Body of pancreas (tissue), 4 donors: ENCODE data around the gene GRK1. TPM values are rescaled to one million over a fixed set of nuclear protein-coding genes. Genes with fewer than 3 reads are reported as not detected.

ENCODE experiments used
- ATAC-seq: fragments of 150-250 bp; one replicate; pipeline ENCODE4 v1.9.1; 2016
- DNase-seq, 4 donors: peaks; one replicate each; pipeline ENCODE4 v3.0.0-alpha.2; 2019
- H3K27ac ChIP-seq, 4 donors: fragments of 200-600 bp; sonication (generic); 1 replicate in 3 of 4; 2 replicates in 1 of 4; pipeline versions ENCODE4 v1.5.1 to v1.6.1; 2016 to 2019; ENCODE audit warnings: mild to moderate bottlenecking in 1 of 4, mixed read lengths in 1 of 4, moderate library complexity in 1 of 4
- H3K27me3 ChIP-seq, 2 donors: fragments of 200-600 bp; sonication (generic); one replicate each; pipeline ENCODE4 v1.6.0; 2016; ENCODE audit warnings: mild to moderate bottlenecking in 1 of 2
- H3K36me3 ChIP-seq, 2 donors: fragments of 200-600 bp; sonication (generic); replicated peaks in 1 of 2; 2 replicates each; pipeline ENCODE4 v1.5.1; 2016; ENCODE audit warnings: low read depth in 2 of 2; ENCODE audit not compliant: insufficient read depth in 1 of 2
- H3K4me1 ChIP-seq: fragments of 200-600 bp; sonication (generic); one replicate; pipeline ENCODE4 v1.6.0; 2016
- H3K4me3 ChIP-seq, 2 donors: fragments of 200-600 bp; sonication (generic); 1 replicate in 1 of 2; 2 replicates in 1 of 2; pipeline ENCODE4 v1.5.1; 2016 to 2019
- H3K9me3 ChIP-seq, 3 donors: fragments of 200-600 bp; sonication (generic); 1 replicate in 2 of 3; 2 replicates in 1 of 3; pipeline ENCODE4 v1.5.1; 2016
- CTCF ChIP-seq, 7 experiments: fragments of 450-650 bp in 4 of 7; fragments of 200-600 bp in 3 of 7; sonication (generic) in 3 of 7; IDR thresholded peaks; one replicate each; pipeline ENCODE4 v1.5.1; 2016 to 2019; ENCODE audit warnings: antibody characterized with exemption in 7 of 7
- POLR2A ChIP-seq, 3 donors: fragments of 450-650 bp; IDR thresholded peaks; one replicate each; pipeline ENCODE4 v1.6.1; 2016; ENCODE audit warnings: antibody characterized with exemption in 3 of 3, mild to moderate bottlenecking in 2 of 3
- WGBS, 2 donors: methylation state at CpG; one replicate each; pipeline ENCODE4 v1.1.5; 2017; 5-methylcytosine and 5-hydroxymethylcytosine counted together
- intact Hi-C: fragments of 100-400 bp; cut with DNase I; formaldehyde crosslinking; loops from one replicate; pipeline ENCODE4 v1.15.1; 2023
- total RNA-seq, 2 donors: library from RNA; depleted of rRNA; stranded (reverse); fragments of >200 nt; gene quantifications; one replicate each; pipeline ENCODE4 v1.1.0, GENCODE V29; 2016

Gene GRK1
- total RNA-seq, 2 donors from 2014 or later = not detected

GRCh38 chr13:113629866-113630265 is 37.2 kb upstream of the GRK1 start:
- 85 to 93% methylated on average over 17 of the region's 17 CpGs for WGBS, 2 donors
- Histone ChIP-seq H3K4me3 (no peak overlapping the region), H3K4me1 (no peaks in the 10 kb centered on the region), H3K27me3 (no peaks in the 10 kb centered on the region), H3K27ac (no peak overlapping the region), H3K9me3 (no peaks in the 10 kb centered on the region), H3K36me3 (peaks cover 0 to 11% of the 10 kb centered on the region in 2 donors)
- DNase-seq (no peak), ATAC-seq (no peak)
- TF ChIP-seq CTCF (IDR thresholded peaks at IDR 0.05) (no peak), POLR2A (IDR thresholded peaks at IDR 0.05) (no peak)
- intact Hi-C loops = no loop called here

DNA sequence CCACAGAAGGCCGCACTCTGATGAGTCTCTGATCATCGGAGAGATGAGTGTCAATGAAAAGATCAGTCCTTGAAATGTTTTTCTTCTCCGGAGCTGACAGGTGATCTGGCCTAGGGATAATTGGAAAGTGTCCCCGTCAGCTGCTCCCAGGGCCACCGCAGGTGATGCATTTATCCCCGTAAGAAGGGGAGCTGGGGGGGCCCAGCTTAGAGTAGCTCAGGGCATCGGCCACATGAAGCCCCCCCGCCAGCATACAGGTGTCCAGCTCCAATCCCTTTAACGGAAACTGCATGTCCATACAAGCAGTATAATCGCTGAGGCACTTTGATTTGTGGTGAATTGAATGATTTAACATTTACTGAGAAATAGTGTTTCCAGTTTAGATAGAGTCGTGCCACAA is 36.7 kb upstream of the GRK1 start:
- no peak for ATAC-seq
- WGBS, 2 donors = 90 to 93% methylated on average over 11 of the region's 11 CpGs
- no peak for TF ChIP-seq CTCF (IDR thresholded peaks at IDR 0.05)
- TF ChIP-seq POLR2A (IDR thresholded peaks at IDR 0.05) = no peak

GRCh38 chr13:113630804-113631203 is 36.2 kb upstream of the GRK1 start:
- intact Hi-C loops = no loop called here
- H3K4me1 ChIP-seq = no peaks in the 10 kb centered on the region
- DNase-seq = no peak
- TF ChIP-seq CTCF (IDR thresholded peaks at IDR 0.05) = no peak
- peaks cover 0 to 15% of the 10 kb centered on the region in 2 donors for H3K36me3 ChIP-seq
- H3K27ac ChIP-seq = no peak overlapping the region
- no peaks in the 10 kb centered on the region for H3K9me3 ChIP-seq
- WGBS, 2 donors = 57 to 90% methylated on average over 2 to 6 of the region's 6 CpGs
- no peak overlapping the region for H3K4me3 ChIP-seq
- H3K27me3 ChIP-seq = no peaks in the 10 kb centered on the region
- no peak for ATAC-seq

More for the DNA sequence above, 36.7 kb upstream of the GRK1 start:
- no peaks in the 10 kb centered on the region for H3K4me1 ChIP-seq
- H3K27ac ChIP-seq = no peak overlapping the region
- intact Hi-C loops = no loop called here
- H3K9me3 ChIP-seq = no peaks in the 10 kb centered on the region
- no peaks in the 10 kb centered on the region for H3K27me3 ChIP-seq
- no peak for DNase-seq
- no peak overlapping the region for H3K4me3 ChIP-seq
- H3K36me3 ChIP-seq = peaks cover 0 to 13% of the 10 kb centered on the region in 2 donors

DNA sequence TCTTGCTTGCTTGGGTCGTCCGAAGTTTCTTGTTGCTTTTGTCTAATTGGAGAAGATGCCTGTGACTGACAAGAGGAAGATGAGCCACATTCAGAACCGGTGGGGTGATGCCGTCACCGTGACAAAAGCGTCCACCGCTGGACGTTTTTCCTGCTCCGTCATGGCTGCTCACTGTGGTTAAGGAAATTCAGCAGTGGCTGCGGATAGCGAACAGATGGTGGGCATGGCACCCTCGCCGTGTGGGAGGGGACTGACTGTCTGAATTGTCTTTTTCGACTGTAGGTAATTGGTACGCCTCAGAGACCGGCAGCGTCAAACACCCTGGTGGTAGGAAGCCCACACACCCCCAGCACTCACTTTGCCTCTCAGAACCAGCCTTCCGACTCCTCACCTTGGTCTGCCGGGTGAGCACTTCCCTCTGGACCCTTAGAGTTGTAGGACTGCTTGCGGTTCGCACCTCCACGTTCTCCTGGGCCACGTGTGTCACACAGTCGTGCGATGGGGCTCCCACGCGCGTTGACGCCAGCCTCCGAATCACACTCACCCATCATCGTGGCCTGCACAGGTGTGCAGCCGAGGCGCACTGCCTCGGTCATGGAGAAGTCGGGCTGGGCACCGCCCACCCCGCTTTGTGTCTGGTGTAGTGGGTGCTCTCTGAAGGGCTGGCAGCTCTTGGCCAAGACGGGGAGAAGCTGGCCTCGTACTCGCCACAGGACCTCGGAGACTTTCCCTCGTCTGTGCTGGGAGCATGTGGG is 35.5 kb upstream of the GRK1 start:
- Histone ChIP-seq H3K36me3 (peaks cover 0 to 18% of the 10 kb centered on the region in 2 donors), H3K27me3 (no peaks in the 10 kb centered on the region), H3K4me1 (no peaks in the 10 kb centered on the region), H3K27ac (no peak overlapping the region), H3K4me3 (no peak overlapping the region), H3K9me3 (no peaks in the 10 kb centered on the region)
- DNase-seq (no peak), ATAC-seq (no peak)
- TF ChIP-seq CTCF (IDR thresholded peaks at IDR 0.05) (no peak), POLR2A (IDR thresholded peaks at IDR 0.05) (no peak)
- WGBS, 2 donors = 94 to 95% methylated on average over 24 to 42 of the region's 42 CpGs
- intact Hi-C loops = no loop called here
